Activated CD8-positive, alpha-beta T cell treated with anti-CD3 and anti-CD28 coated beads for 36 hours (primary cell): Measurements from ENCODE around the gene CRIP2. TPM values are rescaled to one million over a fixed set of nuclear protein-coding genes. Genes with fewer than 3 reads are reported as not detected.

Experiments
- ATAC-seq: fragments of 200-7000 bp; cut with Tn5 transposase; one replicate; pipeline ENCODE4 v1.10.0; 2021; ENCODE audit warnings: mild to moderate bottlenecking, moderate library complexity
- CTCF ChIA-PET: fragments of 350-600 bp; sonication (Branson Sonifier 250); formaldehyde crosslinking; loops from one replicate; lab custom pipeline; 2021; ENCODE audit warnings: antibody characterized with exemption; lab: Charles Lee
- POLR2A ChIA-PET: fragments of 350-600 bp; sonication (Branson Sonifier 250); formaldehyde crosslinking; loops from one replicate; lab custom pipeline; 2021; ENCODE audit warnings: antibody characterized with exemption; lab: Charles Lee
- DNase-seq: peaks from one replicate; pipeline ENCODE4 v3.0.0-alpha.2; 2020
- H3K27ac Mint-ChIP-seq: one replicate; pipeline ENCODE4 v1.8.0; 2021; ENCODE audit warnings: mild to moderate bottlenecking, mixed read lengths
- H3K27me3 Mint-ChIP-seq: one replicate; pipeline ENCODE4 v1.8.0; 2021; ENCODE audit warnings: mixed read lengths
- H3K36me3 Mint-ChIP-seq: one replicate; pipeline ENCODE4 v1.8.0; 2021; ENCODE audit warnings: low read depth, mixed read lengths
- H3K4me1 Mint-ChIP-seq: one replicate; pipeline ENCODE4 v1.8.0; 2021; ENCODE audit warnings: low read depth, mixed read lengths
- H3K4me3 Mint-ChIP-seq: one replicate; pipeline ENCODE4 v1.8.0; 2021; ENCODE audit warnings: mild to moderate bottlenecking, moderate library complexity, mixed read lengths
- H3K9me3 Mint-ChIP-seq: one replicate; pipeline ENCODE4 v1.8.0; 2021; ENCODE audit warnings: mixed read lengths
- CTCF ChIP-seq: fragments of 200-600 bp; IDR thresholded peaks from one replicate; pipeline ENCODE4 v1.8.0; 2022; ENCODE audit warnings: antibody characterized with exemption, mild to moderate bottlenecking
- intact Hi-C: fragments of 100-400 bp; cut with micrococcal nuclease; formaldehyde crosslinking; loops from one replicate; pipeline ENCODE4 v1.10.0; 2022
- total RNA-seq, 2 experiments: library from RNA; stranded (reverse); gene quantifications; one replicate each; pipeline ENCODE4 v1.2.3, GENCODE V29; 2021

Gene CRIP2
- total RNA-seq, 2 experiments from 2014 or later, result 0.45 TPM; not detected in 1

DNA sequence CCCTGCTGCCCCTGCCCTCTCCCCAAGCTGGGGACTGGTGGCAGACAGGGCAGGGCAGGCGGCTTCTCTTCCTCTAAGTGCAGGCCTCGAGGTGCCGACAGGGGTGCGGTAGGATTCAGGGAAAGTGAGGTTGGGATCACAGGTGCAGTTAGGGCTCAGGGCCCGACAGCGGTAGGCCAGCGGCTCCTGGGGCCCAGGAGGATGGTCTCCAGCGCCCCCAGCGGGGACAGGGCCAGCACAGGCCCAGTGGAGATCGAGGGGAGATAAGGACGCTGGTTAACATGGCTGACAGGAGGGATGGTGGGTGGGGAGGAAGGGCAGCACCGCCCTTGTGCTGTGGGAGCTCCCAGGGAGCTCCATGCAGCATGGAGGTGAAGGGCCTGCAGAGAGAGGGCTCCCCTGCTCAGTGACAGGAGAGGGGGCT, 11.1 kb downstream of the CRIP2 start:
- Mint-ChIP-seq H3K9me3 (no peaks in the 10 kb centered on the region), H3K27ac (peak overlapping the region; percentile 70), H3K4me3 (no peak overlapping the region), H3K36me3 (no peaks in the 10 kb centered on the region), H3K27me3 (no peaks in the 10 kb centered on the region), H3K4me1 (peaks cover 48% of the 10 kb centered on the region)
- ATAC-seq (no peak), DNase-seq (peak; percentile 61)
- ChIA-PET CTCF (interaction anchor here (1.0 to 1.9 kb wide), 2 partner anchors 9 to 115 kb away, joined by 4 read pairs; no protein-coding TSS in a partner anchor), POLR2A (interaction anchor here (0.5 kb wide), 1 partner anchor 732 kb away, joined by 3 read pairs; no protein-coding TSS in a partner anchor)
- TF ChIP-seq CTCF, result no peak
- intact Hi-C loops, result loop anchor here (5.0 kb wide), 1 partner anchor 113 kb away; no protein-coding TSS in a partner anchor

DNA sequence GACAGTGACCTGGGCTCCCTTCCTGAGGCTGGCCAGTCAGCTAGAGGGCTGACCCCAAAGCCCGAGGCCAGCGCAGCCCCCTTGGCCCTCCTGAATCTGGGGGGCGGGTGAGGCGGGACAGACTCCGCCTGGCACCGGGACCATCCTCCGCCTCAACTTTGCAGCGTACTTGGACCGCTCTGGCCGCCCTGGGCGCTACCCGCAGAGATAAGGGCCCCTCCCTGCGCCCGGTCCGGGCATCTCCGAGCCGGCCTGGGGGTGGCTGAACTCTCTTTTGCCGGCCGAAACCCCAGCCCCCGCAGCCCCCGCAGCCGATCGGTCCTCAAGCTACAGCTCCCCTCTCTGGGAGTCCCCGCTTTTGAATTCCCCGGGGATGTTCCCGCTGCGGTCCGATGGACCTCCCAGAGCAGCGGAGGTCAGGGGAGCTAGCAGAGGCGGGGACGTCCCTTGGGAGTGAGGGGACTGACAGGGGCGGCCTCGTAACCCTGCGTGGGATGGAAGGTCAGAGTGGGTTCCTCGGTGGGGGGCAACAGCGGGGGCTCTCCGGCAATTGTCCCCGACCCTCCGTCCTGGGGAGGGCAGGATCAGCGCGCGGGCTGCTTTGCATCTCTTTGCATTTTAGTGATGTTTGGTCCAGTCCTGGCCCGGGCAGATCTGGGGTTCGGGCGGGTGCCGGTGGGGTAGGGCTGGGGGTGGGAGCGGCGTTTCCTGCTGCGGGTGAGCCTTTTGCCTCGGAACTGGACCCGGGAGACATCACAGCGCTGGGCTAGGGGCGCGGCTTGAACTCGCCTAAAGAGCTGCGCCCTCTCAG, 11.7 kb downstream of the CRIP2 start, which contains the start of gene CRIP1:
Gene CRIP1, plus strand, starts transcription at position 724 of the 811 bp plus-strand sequence. CDS start 374 bp downstream, outside the sequence.
- intact Hi-C loops, result loop anchor here (5.0 kb wide), 1 partner anchor 114 kb away; no protein-coding TSS in a partner anchor
- ChIA-PET POLR2A (interaction anchor here (1.0 kb wide), 1 partner anchor 8 kb away, joined by 3 read pairs; no protein-coding TSS in a partner anchor), CTCF (interaction anchor here (1.0 to 1.9 kb wide), 2 partner anchors 9 to 115 kb away, joined by 4 read pairs; no protein-coding TSS in a partner anchor)
- DNase-seq, result peak; percentile 24
- Mint-ChIP-seq H3K36me3 (no peaks in the 10 kb centered on the region), H3K27me3 (no peaks in the 10 kb centered on the region), H3K4me3 (peak within 1 kb of the TSS; percentile 75), H3K4me1 (peaks cover 42% of the 10 kb centered on the region), H3K9me3 (no peaks in the 10 kb centered on the region), H3K27ac (peak within 1 kb of the TSS; percentile 70)
- ATAC-seq, result no peak
- no peak for TF ChIP-seq CTCF

- DNase-seq (peak; percentile 56), ATAC-seq (no peak)
- Mint-ChIP-seq H3K27me3 (no peaks in the 10 kb centered on the region), H3K4me1 (peaks cover 40% of the 10 kb centered on the region), H3K36me3 (no peaks in the 10 kb centered on the region), H3K9me3 (no peaks in the 10 kb centered on the region), H3K27ac (no peak overlapping the region), H3K4me3 (peak overlapping the region; percentile 75)
- ChIA-PET POLR2A (interaction anchor here (1.0 kb wide), 1 partner anchor 8 kb away, joined by 3 read pairs; no protein-coding TSS in a partner anchor), CTCF (interaction anchor here (1.9 kb wide), 1 partner anchor 116 kb away, joined by 4 read pairs; no protein-coding TSS in a partner anchor)
- TF ChIP-seq CTCF, result no peak
- intact Hi-C loops, result loop anchor here (5.0 kb wide), 1 partner anchor 115 kb away; no protein-coding TSS in a partner anchor
Measured at GRCh38 chr14:105486974-105487448, 12.4 kb downstream of the CRIP2 start.

- ATAC-seq, result no peak
- peaks cover 36% of the 10 kb centered on the region for H3K4me1 Mint-ChIP-seq
Measured at GRCh38 chr14:105487449-105487985, 12.9 kb downstream of the CRIP2 start.

More at GRCh38 chr14:105487449-105487985, 12.9 kb downstream of the CRIP2 start:
- ChIA-PET CTCF (interaction anchor here (1.9 kb wide), 1 partner anchor 116 kb away, joined by 4 read pairs; no protein-coding TSS in a partner anchor), POLR2A (interaction anchor here (1.0 kb wide), 1 partner anchor 9 kb away, joined by 3 read pairs; no protein-coding TSS in a partner anchor)
- peak; percentile 68 for DNase-seq
- H3K27me3 Mint-ChIP-seq, result no peaks in the 10 kb centered on the region
- intact Hi-C loops, result loop anchor here (5.0 kb wide), 1 partner anchor 115 kb away; no protein-coding TSS in a partner anchor
- no peak for TF ChIP-seq CTCF
- H3K4me3 Mint-ChIP-seq, result peak overlapping the region; percentile 75
- H3K36me3 Mint-ChIP-seq, result no peaks in the 10 kb centered on the region
- no peaks in the 10 kb centered on the region for H3K9me3 Mint-ChIP-seq
- peak overlapping the region; percentile 66 for H3K27ac Mint-ChIP-seq
